SHP77 treated with DMSO at 0.1 percent for 48 hours (cell line): ENCODE results near the gene CCL27.
"Not testable (repeated sequence)": the region's sequence is repeated elsewhere in the genome, so short reads cannot be mapped to it uniquely, and the experiment has no call there.

Experiments used
- DNase-seq: peaks from one replicate; lab custom pipeline; 2025; lab: John Stamatoyannopoulos, UW

CCL27 gene

DNA sequence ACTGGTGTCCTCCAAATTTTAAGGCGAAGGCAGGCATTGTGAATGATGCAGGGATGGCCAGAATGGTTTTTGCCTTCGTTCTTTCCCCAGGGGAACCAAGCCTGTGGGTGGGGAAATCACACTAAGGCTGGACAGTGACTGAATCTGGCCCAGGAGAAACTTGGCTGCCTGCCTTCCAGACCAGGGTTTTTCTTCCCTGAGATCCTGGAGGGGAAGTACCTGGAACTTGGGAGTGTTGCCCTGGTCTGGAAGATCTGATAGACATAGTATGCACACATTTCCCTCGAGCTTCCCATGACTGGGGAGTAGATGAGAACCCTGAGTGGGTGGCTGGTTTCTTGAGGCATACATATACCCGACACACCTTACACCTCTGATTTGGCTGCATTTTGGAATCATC is 11.1 kb downstream of the CCL27 start:
- no peak for DNase-seq

DNA sequence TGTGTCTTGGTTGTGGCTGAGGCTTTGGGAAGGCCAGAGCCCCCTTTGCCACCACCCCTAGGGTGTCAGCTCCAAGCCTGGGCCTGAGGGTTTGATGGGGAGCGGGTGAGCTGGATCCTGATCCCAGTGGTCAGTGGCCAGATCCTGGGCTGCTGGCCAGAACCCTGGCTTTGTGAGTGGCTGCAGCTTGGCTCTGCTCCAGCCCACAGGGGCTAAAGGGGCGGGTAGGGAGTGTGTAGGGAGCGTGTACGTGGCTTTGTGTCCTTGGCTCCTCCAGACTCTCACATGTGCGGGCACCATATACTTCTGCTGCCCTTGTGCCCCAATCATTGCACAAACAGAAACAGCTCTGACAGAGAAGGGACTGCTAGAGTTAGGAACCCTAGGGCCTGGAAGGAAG is 11.6 kb downstream of the CCL27 start:
- no peak for DNase-seq

DNA sequence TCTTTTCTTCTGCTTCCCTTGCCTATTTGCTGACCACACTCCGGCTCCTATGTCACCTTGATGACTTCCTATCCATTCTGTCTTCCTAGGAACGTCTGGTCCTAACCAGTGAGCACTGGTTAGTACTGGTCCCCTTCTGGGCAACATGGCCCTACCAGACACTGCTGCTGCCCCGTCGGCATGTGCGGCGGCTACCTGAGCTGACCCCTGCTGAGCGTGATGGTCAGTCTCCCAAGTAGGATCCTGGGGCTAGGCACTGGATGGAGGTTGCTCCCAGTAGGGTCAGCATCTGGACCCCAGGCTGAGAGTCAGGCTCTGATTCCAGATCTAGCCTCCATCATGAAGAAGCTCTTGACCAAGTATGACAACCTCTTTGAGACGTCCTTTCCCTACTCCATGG is 13.8 kb downstream of the CCL27 start:
- no peak for DNase-seq

DNA sequence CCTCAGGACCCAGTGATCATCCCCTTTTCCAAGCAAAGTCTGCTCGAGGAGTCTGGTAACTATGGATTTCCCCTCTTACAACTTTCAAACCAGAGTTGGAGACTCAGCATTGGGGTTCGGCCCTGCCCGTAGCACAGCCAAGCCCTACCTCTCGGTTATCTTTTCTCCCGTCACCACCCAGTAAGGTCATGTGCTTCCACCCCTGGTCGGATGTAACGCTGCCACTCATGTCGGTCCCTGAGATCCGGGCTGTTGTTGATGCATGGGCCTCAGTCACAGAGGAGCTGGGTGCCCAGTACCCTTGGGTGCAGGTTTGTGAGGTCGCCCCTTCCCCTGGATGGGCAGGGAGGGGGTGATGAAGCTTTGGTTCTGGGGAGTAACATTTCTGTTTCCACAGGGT is 14.8 kb downstream of the CCL27 start:
- no peak for DNase-seq

DNA sequence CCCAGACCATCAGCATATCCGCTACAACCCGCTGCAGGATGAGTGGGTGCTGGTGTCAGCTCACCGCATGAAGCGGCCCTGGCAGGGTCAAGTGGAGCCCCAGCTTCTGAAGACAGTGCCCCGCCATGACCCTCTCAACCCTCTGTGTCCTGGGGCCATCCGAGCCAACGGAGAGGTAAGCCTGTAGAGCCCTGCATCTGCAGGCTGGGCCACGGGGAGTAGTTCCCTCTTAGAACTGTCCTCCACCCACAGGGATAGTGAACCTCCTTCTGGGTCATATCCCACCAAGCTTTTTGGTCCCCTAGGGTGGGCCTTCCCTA is 15.4 kb downstream of the CCL27 start:
- DNase-seq, result no peak

DNA sequence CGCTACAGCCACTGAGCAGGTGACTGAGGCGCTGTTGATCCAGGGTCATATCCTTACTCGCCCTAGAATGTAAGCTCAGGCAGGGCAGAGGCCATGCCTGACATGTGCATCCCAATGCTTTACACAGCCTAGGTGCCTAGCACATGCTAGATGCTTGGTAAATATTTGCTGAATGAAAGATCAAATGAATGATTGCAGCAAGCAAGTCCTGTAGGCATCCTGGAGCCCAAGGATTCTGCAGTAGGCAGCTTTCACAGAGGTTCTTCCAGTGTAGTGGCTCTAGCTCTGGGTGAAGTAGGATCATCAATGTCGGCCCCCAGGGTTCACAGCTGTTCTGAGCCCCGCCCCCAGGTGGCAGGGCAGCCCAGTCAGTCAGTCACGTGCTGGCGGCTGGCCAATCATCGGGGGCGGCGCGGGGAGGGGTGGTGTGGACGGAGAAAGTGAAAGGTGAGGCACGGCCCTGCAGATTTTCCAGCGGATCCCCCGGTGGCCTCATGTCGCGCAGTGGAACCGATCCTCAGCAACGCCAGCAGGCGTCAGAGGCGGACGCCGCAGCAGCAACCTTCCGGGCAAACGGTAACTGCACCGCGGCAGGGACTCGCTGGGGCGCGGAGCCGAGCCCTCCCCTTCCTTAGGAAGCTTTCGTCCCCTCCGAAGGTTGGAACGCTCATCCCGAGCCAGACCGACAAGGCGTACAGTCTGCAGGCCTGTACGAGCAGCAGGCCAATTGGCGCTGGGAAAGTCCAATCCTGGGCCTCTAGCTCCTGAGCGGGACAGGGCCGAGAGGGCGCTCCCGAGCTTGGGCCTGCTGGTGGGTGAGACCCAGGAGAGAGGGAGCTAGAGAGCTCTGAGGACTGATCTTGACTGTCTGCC is 16.0 kb downstream of the CCL27 start, which contains the start of gene GALT:
Gene GALT (plus strand): TSS at position 465 of the 873 bp plus-strand sequence. CDS start 30 bp downstream, at position 495.
- peak; percentile 29 for DNase-seq

DNA sequence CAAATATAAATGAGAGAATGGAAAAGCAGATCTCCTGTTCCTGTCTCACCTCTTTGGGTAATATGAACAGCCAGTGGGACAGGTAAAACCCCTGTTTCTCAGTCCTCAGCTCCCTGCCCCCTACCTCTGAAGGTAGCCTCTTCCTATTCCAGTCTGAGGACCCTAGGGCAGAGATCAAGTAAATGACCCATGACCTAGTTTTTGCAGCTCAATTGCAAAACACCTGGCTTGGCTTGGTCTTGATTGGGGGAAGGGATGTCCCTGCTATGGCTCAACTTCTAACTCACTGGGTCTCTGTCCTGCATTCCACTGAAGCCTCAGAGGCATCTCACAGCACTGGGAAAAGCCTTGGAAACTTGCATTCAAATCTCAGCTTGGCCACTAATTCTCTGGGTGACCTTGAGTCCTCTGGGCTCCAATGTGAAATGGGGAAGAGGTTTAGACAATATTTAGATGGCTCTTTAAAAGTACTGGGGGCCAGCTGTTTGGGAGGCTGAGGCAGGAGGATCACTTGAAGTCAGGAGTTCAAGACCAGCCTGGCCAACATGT is 17.6 kb downstream of the CCL27 start:
- no peak for DNase-seq

DNA sequence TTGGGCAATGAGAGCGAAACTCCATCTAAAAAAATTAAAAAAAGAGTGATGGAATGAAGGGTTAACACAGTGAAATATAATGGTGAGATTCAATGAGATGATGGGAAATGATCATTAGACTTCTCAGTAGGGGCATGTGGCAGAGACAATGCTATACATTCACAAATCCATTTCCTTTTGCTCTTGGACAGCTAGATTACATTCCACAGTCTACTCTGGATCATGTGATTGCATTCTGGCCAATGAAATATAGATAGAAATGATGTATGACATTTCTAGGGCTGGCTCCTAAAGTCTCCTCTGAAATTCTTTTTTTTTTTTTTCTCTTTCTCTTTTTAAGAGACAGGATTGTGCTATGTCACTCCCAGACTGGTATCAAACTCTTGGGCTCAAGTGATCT is 19.8 kb downstream of the CCL27 start:
- DNase-seq, result no peak

DNA sequence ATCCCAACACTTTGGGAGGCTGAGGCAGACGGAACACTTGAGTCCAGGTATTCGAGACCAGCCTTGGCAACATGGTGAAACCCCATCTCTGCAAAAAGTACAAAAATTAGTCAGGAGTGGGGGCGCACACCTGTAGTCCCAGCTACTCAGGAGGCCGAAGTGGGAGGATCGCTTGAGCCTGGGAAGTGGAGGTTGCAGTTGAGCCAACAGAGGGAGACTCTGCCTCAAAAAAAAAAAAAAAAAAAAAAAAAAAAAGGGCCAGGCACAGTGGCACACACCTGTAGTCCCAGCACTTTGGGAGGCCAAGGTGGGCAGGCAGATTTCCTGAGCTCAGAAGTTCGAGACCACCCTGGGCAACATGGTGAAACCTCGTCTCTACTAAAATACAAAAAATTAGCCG is 23.1 kb downstream of the CCL27 start:
- not testable (repeated sequence) for DNase-seq

DNA sequence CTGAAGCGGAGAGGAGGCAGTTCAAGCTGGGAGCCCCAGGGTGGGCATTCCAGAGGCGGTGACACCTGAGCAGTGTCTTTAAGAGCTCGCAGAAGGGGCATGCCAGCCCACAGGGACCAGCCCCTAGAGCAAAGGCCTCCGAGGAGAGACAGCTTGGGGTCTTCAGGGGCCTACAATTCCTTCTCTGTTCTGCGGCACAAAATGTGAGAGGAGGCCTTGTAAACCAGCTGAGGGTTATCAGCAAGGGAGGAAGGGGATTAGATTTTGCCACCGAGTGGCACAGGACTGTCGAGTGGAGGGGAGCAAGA is 24.4 kb downstream of the CCL27 start:
- DNase-seq, result no peak

DNA sequence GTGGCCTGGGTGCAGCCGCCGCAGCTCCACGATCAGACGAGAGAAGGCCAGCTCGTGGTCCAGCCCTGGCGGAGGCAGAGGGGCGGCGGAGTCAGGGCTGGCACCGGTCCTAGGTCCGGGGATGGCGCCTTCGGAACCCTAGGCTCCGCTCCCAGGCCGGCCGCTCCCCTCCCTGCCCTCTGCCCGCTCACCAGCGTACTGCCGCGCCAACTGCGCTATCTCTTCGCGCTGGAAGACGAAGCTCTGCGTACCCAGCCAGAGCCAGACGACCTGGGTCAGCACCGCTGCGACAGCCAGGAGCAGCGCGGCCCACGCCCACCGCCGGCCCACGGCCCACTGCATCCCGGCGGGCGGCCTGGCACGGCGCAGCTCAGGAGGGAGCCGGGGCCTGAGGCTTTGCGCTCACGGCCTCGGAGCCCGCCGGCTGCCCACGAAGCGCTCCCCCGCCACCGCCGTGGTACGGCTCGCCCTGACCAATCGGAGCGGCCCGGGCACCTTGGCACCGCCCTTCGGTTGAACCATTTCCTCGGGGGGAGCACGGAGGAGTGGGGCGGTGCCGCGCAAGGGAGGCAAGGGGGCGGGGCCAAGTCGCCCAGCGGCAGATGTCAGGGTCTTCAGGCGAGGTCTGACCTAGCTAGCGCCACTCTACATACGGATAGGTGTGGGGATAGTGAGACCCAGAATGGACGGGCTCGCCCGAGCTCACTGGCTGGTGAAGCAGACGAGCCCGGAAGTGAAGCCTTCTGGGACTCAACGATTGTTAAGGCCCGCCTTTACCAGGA is 24.9 kb downstream of the CCL27 start, which contains the start of gene SIGMAR1:
Gene SIGMAR1 (minus strand): TSS at position 432 of the 782 bp plus-strand sequence. CDS start 90 bp downstream, at position 342.
- peak; percentile 47 for DNase-seq

DNA sequence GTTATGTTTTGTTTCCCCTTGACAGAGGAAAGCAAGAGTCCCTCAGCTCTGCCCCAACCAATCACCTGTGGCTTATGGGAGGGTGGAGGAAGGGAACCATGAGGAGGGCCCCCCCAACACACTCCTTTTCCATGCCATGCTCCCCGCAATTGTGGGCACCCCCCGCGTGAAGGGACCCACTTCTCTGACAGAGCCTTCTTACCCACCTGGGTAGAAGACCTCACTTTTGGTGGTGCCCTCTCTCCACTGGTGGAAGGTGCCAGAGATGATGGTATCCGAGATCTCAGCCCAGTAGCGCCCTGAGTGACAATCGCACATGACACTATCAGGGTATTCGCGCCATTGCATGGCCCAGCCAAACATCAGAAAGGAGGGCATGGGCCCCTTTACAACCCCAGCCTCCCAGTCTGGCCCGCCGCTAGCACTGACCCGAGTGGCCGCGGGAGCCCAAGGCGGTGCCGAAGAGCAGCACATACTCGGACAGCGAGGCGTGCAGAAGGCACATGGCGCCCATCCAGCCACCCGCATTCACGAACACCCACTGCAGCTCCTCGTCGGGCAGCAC is 25.6 kb downstream of the CCL27 start:
- DNase-seq, result no peak

DNA sequence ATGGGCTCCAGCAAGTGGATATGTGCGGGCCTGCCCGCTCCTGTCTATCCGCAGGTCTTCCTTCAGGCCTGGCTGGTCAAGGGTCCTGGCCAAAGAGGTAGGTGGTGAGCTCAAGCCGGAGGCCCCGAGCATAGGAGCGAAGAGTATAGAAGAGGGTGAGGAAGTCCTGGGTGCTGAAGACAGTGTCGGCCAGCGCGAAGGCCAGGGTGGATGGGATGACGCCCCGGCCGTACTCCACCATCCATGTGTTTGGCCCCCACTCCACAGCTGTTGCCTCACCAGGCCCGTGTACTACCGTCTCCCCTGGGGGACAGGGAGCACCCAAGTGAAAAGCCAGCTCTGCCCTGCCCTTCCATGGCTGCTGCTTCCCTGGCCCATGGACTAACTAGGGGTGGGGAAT is 26.9 kb downstream of the CCL27 start:
- DNase-seq, result no peak

DNA sequence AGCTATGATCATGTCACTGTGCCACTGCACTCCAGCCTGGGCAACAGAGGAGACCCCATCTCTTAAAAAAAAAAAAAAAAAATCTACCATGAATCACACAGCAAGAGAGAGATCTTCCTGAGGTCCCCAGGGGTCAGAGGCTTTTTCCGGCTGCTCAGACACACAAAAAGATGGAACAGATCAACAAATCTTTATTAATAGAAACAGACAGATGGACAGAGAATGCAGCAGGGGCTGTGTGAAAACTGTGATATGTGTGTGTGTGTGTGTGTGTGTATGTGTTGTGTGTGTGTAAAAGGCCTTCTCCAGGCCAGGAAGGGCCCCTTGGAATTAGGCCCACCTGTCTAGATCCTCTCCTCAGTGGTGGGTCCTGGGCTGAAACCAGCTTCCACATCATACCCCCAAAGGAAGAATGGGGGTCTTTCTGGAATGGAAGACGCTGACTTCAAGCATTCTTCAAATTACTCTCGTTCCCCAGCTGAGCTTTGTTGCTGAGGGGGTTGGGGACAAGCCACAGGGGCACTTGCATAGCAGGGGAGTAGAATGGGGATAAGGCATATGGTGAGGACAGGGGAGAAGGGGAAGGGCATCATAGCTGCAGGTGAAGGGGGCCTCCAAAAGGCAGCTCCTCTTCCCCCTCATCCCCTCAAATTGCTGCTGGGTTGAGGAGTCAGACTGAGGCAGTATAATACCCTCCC is 27.8 kb downstream of the CCL27 start:
- no peak for DNase-seq

DNA sequence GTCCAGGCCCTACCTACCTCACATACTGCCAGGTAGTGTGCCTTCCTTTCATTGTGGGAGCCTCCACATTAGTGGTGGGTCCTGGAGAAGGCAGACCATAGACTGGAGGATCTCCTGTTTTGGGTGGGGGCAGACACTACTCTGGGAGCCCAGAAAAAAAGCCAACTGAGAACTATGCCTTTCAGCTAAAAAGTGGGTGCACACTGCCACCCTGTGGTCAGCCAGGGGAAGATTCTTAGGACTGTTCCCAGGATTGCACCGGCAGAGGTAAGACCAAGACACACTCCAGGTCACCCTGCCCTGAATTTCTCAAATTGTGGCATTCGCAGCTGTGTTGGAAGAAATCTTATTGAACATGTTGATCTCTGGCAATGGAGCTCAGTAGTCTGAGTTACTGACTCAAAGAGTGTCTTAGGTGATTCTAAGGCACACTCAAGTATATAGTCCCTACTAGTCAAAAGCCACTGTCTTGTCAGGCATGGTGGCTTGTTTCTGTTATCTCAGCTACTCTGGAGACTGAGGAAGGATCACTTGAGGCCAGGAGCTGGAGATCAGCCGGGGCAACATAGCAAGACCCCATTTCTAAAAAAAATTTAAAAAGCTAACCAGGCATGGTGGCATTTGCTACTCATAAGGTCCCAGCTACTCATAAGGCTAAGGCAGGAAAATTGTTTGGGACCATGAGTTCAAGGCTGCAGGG is 28.5 kb downstream of the CCL27 start:
- no peak for DNase-seq

DNA sequence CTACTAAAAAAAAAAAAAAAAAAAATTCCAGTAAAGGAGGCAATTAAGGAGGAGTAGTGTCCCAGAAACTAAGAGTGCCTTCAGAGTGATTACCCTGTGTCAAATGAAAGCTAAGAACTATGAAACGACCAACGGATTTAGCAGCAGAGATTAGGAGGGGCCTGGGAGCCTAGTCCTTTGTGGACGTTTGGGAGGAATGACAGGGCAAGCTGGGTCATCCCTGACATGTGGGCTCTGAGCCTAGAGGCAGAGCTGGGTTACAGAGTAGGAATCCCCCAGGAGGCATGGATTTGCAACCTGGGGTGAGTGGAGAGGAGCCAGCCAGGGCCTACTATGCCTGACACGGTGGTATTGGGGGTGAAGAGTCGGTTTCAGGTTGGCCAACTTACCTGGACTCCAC is 29.3 kb downstream of the CCL27 start:
- no peak for DNase-seq

DNA sequence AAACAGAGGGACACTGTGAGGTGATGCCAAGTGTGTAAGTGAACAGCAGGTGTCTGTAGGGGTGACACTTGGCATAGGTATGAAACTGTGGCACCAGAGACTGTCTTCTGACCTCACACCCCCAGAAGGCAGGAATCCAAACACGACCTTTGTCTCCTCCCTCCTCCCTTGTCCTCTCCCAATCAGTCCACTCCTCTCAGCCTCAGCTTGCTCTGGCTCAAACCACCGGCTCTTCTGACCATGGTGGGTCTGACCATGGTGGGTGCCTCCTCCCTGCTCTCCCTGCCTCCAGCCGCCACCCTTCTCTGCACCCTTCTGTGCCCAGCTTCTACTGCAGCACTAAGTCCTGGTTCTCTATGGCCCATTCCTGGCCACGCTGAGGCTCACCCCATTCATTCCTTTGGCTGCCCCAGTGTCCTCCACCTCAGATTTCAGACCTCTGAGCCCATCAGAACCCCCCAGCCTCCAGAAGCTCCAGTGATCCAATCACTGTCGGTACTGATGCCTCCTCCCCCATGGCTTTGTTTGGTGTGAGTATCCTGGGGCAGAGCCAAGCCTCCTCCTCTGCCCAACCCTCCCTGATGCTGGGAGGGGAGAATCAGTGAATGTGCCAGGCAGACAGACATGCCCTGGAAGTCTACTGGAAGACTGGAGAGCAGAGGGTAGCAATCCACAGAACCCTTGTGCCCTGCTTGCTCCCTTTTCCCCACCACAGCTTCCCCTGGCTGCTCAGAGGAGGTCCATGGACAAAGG is 31.9 kb downstream of the CCL27 start:
- DNase-seq, result no peak

DNA sequence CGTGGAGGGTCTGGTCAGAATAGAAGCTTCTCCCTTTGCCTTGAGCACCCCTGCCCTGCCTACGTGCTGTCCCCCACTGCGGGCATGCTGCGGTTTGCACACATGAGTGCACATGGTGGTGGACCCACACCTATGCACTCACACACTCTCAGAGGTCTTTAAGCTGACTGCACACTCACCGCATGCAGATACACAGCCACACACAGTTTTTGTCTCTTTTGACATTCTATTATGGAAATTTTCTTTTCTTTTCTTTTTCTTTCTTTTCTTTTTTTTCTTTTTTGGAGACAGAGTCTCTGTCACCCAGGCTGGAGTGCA is 33.0 kb downstream of the CCL27 start:
- no peak for DNase-seq

DNA sequence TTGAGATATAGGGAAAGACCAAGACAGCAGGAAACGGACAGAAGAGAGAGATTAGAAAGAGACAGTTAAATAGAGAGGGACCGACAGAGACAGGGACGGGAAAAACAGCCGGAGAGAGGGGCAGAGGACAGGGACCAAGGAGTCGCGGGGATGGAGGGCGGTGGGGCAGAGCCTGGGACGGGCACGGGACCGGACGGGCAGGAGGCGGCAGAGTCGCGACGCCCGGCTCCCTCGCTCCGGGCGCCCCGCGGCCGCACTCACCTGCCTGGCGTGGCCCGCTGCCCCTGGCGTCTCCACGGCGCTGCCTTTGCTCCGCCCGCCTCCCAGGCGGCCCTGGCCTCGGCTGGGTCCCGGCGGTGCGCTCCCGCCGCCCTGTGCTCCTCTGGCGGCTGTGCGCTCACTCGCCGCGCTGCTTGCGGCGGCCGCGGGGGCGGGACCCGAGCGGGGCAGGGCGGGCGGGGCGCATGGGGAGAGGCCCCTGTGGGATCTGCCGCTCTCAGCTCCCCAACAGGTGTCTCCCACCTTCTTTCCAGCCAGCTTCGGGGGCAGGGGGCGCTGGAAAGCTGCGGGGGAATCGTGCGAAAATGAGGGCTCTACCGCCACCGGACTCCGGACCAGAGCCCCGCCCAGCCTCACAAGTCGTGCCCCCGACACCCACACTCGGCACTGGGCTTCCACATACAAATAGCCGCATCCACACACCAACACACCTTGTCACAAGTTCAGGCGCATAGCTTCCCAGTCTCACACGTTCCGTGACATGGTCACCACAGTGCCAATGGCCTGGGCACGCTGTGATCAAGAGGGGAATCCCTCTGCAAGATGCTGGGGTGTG is 33.6 kb downstream of the CCL27 start, which contains the start of gene ARID3C:
Gene ARID3C (minus strand): TSS at position 411 of the 835 bp plus-strand sequence. CDS start 1,052 bp downstream, outside the sequence.
- no peak for DNase-seq
